Suprapubic skin (tissue), 4 donors: Measurements from ENCODE around the gene NVL. TPM values are rescaled to one million over a fixed set of nuclear protein-coding genes. Genes with fewer than 3 reads are reported as not detected.

Source experiments
- DNase-seq, 2 donors: peaks; one replicate each; pipeline ENCODE4 v3.0.0-alpha.2; 2019; ENCODE audit warnings: low spot score in 2 of 2
- H3K27ac ChIP-seq: fragments of 200-600 bp; sonication (generic); one replicate; pipeline ENCODE4 v1.5.1; 2019
- H3K27me3 ChIP-seq: fragments of 200-600 bp; sonication (generic); one replicate; pipeline ENCODE4 v1.5.1; 2019
- H3K36me3 ChIP-seq: fragments of 200-600 bp; sonication (generic); one replicate; pipeline ENCODE4 v1.5.1; 2019
- H3K4me1 ChIP-seq: fragments of 200-600 bp; sonication (generic); one replicate; pipeline ENCODE4 v1.5.1; 2019
- H3K4me3 ChIP-seq: fragments of 200-600 bp; sonication (generic); one replicate; pipeline ENCODE4 v1.5.1; 2019; ENCODE audit warnings: mild to moderate bottlenecking
- H3K9me3 ChIP-seq: fragments of 200-600 bp; sonication (generic); one replicate; pipeline ENCODE4 v1.5.1; 2019
- CTCF ChIP-seq, 2 donors: fragments of 200-600 bp in 1 of 2; fragments of 450-650 bp in 1 of 2; sonication (generic) in 1 of 2; IDR thresholded peaks; one replicate each; pipeline ENCODE4 v1.5.1; 2016 to 2019; ENCODE audit warnings: antibody characterized with exemption in 2 of 2, mild to moderate bottlenecking in 1 of 2, moderate library complexity in 1 of 2
- EP300 ChIP-seq: sonication (generic); formaldehyde crosslinking; IDR thresholded peaks from one replicate; pipeline ENCODE4 v1.6.1; 2017; ENCODE audit warnings: antibody characterized with exemption
- POLR2A ChIP-seq, 2 donors: fragments of 450-650 bp; IDR thresholded peaks; one replicate each; pipeline ENCODE4 v1.6.1; 2017; ENCODE audit warnings: antibody characterized with exemption in 2 of 2, mild to moderate bottlenecking in 2 of 2, moderate library complexity in 2 of 2
- POLR2AphosphoS5 ChIP-seq, 3 donors: sonication (generic); formaldehyde crosslinking; IDR thresholded peaks; one replicate each; pipeline ENCODE4 v1.6.1; 2017; ENCODE audit warnings: antibody characterized with exemption in 3 of 3
- WGBS: methylation state at CpG from one replicate; pipeline ENCODE4 v1.1.5; 2018; 5-methylcytosine and 5-hydroxymethylcytosine counted together
- total RNA-seq, 4 donors: library from RNA; depleted of rRNA; stranded (reverse); fragments of >200 nt; gene quantifications; one replicate each; pipeline ENCODE4 v1.1.0, GENCODE V29; 2016

The NVL gene
- total RNA-seq, 4 donors from 2014 or later: 31.7 to 86.4 (median 36.8) TPM

- no peaks in the 10 kb centered on the region for H3K4me1 ChIP-seq
- H3K36me3 ChIP-seq: peaks cover 51% of the 10 kb centered on the region
- H3K4me3 ChIP-seq: no peak overlapping the region
- DNase-seq: no peak
- no peak overlapping the region for H3K27ac ChIP-seq
- TF ChIP-seq CTCF (IDR thresholded peaks at IDR 0.05): no peak
- TF ChIP-seq POLR2A (IDR thresholded peaks at IDR 0.05): no peak
- TF ChIP-seq POLR2AphosphoS5 (IDR thresholded peaks at IDR 0.05): no peak
- no peak for TF ChIP-seq EP300
- H3K27me3 ChIP-seq: no peaks in the 10 kb centered on the region
- WGBS: 87% methylated on average over 11 of the region's 11 CpGs
- H3K9me3 ChIP-seq: no peaks in the 10 kb centered on the region
Observed at GRCh38 chr1:224266915-224267856, 62.8 kb downstream of the NVL start.

GRCh38 chr1:224266105-224266914, 63.7 kb downstream of the NVL start:
- Histone ChIP-seq H3K36me3 (peaks cover 42% of the 10 kb centered on the region), H3K4me1 (no peaks in the 10 kb centered on the region), H3K27me3 (no peaks in the 10 kb centered on the region), H3K9me3 (no peaks in the 10 kb centered on the region), H3K27ac (no peak overlapping the region), H3K4me3 (no peak overlapping the region)
- no peak for TF ChIP-seq POLR2AphosphoS5 (IDR thresholded peaks at IDR 0.05)
- TF ChIP-seq POLR2A (IDR thresholded peaks at IDR 0.05): no peak
- no peak for TF ChIP-seq EP300
- no peak for TF ChIP-seq CTCF (IDR thresholded peaks at IDR 0.05)
- 71% methylated on average over 3 of the region's 3 CpGs for WGBS
- no peak for DNase-seq

DNA sequence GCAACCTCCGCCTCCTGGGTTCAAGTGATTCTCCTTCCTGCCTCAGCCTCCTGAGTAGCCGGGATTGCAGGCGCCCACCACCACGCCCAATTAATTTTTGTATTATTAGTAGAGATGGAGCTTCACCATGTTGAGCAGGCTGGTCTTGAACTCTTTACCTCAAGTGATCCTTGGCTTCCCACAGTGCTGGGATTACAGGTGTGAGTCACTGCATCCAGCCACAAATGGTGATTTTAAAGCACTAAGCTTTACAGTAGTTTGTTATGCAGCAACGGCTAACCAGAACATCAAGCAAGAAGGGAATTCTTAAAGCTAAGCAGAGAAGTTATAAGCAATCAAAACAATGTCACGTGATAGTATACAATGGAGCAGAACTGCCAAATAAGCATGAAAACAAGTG, 65.7 kb downstream of the NVL start:
- WGBS: 99% methylated on average over 5 of the region's 6 CpGs
- Histone ChIP-seq H3K27ac (no peak overlapping the region), H3K36me3 (peaks cover 33% of the 10 kb centered on the region), H3K27me3 (no peaks in the 10 kb centered on the region), H3K9me3 (no peaks in the 10 kb centered on the region), H3K4me1 (no peaks in the 10 kb centered on the region), H3K4me3 (no peak overlapping the region)
- TF ChIP-seq EP300: no peak
- TF ChIP-seq POLR2A (IDR thresholded peaks at IDR 0.05): no peak
- TF ChIP-seq CTCF (IDR thresholded peaks at IDR 0.05): no peak
- no peak for TF ChIP-seq POLR2AphosphoS5 (IDR thresholded peaks at IDR 0.05)
- no peak for DNase-seq

DNA sequence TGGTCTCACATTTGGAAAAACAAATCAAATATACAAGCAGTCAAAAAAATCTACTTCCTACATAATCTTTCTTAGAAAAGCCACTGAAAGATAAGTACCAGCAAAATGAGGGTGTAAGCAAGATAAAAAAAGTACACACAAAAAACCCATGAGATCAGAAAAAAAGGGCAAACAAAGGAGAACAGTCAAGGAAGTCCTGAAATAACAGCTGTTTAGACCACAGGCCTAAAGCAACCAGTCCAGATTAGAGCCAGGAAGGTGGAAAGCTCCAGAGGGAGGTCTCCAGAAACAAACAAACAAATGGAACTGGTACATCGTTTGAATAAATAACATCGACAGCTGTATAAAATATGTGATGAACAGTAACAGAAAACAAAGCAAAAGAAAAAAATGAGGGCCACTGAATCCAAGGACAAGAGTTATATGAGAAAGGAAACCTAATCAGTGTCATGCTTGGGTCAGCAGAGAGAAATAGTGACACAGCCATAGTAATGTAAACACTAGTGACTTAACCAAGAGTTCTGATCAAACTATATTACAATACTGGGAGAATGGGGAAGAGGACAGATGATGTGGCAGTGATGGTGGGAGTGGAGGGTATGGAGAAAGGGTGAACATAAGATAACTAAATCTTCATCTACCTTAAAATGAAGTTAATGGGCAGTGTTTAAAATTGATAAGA, 67.5 kb downstream of the NVL start:
- Histone ChIP-seq H3K9me3 (no peaks in the 10 kb centered on the region), H3K36me3 (peaks cover 23% of the 10 kb centered on the region), H3K27me3 (no peaks in the 10 kb centered on the region), H3K4me1 (no peaks in the 10 kb centered on the region), H3K27ac (no peak overlapping the region), H3K4me3 (no peak overlapping the region)
- DNase-seq: no peak
- TF ChIP-seq EP300 (no peak), POLR2A (IDR thresholded peaks at IDR 0.05) (no peak), CTCF (IDR thresholded peaks at IDR 0.05) (no peak), POLR2AphosphoS5 (IDR thresholded peaks at IDR 0.05) (no peak)
- 81% methylated on average over 2 of the region's 2 CpGs for WGBS
